HG03045 (cell line): ENCODE results near the gene ACD.
"Not testable (repeated sequence)": the region's sequence is repeated elsewhere in the genome, so short reads cannot be mapped to it uniquely, and the experiment has no call there.

ENCODE experiments used
- ATAC-seq: cut with Tn5 transposase; IDR thresholded peaks from one replicate; pipeline ENCODE4 v1.9.1; 2021; ENCODE audit warnings: mild to moderate bottlenecking, moderate library complexity; ENCODE audit not compliant: unreplicated experiment

Gene ACD

DNA sequence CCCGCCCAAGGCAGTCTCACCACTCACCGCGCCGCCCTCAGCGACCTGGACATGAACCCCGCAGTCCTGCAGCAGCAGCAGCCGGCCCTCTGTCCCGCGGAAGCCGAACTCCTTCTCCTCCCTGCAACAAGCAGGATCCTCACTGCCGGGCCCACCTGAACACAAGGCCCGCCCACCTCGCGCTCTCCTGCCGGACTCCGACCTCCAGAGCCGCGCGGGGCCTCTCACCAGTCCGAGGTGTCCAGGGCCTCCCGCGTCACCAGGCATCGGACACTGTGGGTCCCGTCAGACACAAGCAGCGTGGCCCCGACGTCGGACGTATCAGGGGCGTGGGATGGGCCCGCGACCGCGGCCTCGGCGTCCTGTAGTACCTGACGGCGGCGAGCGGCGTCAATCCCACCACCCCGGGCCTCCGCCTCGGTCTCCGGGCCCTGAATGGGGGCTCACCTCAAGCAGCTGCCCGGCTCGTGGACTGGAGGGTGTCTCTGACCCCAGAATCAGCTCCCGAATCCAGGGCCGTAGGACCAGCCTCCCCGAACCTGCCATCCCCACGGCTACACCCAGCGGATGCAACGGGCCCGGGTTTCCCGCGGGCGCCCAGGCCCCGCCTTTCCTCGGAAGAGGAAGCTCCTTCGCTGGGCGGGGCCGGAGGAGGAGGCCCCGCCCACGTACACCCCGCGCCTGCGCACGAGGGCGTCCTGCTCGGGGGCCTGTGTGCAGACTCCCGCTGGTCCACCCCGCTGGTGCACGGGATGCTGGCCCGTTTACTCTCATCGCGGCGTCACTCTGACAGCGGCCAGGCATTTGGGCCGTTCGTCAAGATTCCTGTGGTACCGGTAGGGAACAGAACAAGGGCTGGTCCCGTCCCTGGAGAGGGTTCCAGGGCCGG, at the start of gene ACD:
Gene ACD, minus strand, starts transcription at position 586 of the 889 bp plus-strand sequence. Its CDS starts 40 bp downstream, at position 546.
- ATAC-seq, result peak; percentile 57

DNA sequence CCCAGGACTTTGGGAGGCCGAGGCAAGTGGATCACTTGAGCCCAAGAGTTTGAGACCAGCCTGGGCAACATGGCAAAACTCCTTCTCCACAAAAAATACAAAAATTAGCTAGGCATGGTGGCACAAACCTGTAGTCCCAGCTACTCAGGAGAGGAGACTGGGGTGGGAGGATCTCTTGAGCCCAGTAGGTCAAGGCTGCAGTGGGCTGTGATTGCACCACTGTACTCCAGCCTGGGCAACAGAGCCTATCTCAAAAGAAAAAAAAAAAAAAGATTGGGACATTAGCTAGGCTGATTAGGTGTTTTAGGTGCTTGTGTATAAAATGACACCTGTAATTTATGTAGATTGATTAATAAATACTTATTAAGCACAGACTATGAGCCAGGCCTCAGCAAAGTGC, 49.0 kb upstream of the ACD start:
- no peak for ATAC-seq

DNA sequence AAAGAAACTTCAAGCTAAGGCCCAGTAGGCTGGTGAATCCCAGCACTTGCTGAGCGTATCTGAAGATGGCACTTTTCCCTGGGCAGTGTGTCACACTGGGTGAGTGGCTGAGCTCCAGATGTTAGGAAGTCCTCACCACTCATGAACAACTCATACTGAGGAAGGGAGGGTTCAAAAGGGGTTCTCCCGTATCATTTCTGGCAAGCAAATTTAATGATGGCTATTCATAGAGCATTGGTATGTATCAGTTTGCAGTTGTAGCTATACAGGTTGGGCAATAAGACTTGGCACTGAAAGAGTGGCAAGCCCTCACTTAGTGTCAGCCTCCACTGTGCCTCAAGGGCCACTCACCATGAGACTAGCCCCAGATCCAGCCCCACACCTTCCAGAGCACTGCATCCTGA, 48.3 kb upstream of the ACD start:
- no peak for ATAC-seq

- ATAC-seq, result no peak
These were observed 47.7 kb upstream of the ACD start for GRCh38 chr16:67707790-67708189.

DNA sequence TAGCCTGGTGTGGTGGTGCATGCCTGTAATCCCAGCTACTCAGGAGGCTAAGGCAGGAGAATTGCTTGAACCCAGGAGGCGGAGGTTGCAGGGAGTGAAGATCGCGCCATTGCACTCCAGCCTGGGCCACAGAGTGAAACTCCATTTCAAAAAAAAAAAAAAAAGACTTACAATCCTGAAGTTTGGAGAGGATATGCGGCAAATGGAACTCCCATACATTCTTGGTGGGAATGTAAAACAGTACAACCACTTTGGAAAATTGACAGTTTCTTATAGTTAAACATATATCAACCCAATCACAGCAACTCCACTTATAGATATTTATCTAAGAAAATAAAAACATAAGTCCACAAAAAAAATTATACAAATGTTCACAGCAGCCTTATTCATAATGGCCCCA, 47.1 kb upstream of the ACD start:
- no peak for ATAC-seq

- no peak for ATAC-seq
These were observed 44.0 kb upstream of the ACD start for GRCh38 chr16:67704110-67704509.

- no peak for ATAC-seq
These were observed 43.6 kb upstream of the ACD start for GRCh38 chr16:67703626-67704025.

- no peak for ATAC-seq
These were observed 42.1 kb upstream of the ACD start for GRCh38 chr16:67702130-67702529.

DNA sequence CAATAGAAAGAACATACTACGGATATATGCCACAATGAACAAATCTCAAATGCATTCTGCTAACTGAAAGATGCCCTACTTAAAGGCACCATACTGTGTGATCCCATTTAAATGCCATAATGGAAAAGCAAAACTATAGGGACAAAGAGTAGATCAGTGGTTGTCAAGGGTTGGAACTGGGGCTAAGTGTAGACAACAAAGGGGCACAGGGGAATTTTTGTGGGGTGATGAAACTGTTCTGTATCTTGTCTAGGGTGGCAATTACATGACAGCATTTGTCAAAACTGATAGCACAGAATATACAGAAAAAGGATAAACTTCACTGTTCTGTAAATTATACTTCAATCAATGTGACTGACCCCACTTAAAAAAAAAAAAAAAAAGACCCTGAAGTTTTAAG, 41.4 kb upstream of the ACD start:
- ATAC-seq, result no peak

- no peak for ATAC-seq
These were observed 39.2 kb upstream of the ACD start for GRCh38 chr16:67699265-67699664.

DNA sequence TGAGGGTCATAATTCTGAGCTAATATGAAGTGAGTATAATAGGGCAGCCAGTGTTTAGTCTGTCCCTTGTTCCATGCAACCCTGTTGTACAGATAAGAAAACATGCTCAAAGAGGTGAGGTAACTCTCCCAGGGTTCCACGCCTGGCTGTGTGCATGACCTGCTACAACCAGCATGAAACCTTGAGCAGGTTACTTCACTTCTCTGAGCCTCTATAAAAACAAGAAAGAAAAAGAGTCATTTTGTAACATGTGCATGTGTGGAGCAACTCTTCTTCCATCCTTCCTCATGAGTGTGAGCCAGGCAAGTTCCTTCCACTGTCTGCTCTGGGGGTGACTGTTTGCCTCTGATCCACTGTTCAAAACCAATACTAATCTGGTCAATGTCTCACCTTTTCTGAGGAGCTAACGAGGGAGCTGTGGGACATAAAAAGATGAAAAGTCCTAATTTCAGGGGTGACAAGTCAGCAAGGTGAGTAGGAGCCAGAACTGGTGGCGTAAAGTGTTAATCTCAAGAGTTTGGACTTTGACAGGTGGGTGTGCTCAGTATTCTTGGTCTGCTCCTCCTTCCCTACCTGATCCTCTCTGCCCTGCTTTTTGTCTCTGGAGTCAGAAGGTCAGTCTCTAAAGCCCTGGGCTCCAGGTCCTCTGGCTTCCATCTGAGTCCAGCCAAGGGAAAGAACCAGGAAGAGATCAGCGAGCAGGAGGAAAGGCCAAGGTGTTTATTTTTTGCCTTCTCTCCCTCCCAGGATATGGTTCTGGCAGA, 37.5 kb upstream of the ACD start:
- no peak for ATAC-seq

GRCh38 chr16:67694611-67695010, 34.6 kb upstream of the ACD start:
- no peak for ATAC-seq

GRCh38 chr16:67693517-67694285, 33.6 kb upstream of the ACD start:
- ATAC-seq, result not testable (repeated sequence)

- no peak for ATAC-seq
These were observed 25.5 kb upstream of the ACD start for GRCh38 chr16:67685388-67686112.

DNA sequence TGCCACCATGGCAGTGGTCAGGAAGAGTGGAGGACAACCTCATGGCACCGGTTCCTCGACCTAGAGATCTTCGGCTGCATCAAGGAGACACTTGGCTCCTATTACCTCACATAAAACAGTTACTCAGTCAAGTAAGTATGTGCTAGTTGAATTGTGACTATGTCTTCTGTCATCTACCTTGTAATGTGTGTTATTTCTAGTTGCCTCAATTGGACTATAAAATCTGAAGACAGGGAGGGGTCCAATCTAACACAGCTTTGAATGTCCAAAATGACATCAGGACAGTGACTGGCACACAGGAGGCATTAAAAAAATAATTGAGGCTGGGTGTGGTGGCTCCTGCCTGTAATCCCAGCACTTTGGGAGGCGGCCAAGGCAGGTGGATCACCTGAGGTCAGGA, 23.7 kb upstream of the ACD start:
- no peak for ATAC-seq

DNA sequence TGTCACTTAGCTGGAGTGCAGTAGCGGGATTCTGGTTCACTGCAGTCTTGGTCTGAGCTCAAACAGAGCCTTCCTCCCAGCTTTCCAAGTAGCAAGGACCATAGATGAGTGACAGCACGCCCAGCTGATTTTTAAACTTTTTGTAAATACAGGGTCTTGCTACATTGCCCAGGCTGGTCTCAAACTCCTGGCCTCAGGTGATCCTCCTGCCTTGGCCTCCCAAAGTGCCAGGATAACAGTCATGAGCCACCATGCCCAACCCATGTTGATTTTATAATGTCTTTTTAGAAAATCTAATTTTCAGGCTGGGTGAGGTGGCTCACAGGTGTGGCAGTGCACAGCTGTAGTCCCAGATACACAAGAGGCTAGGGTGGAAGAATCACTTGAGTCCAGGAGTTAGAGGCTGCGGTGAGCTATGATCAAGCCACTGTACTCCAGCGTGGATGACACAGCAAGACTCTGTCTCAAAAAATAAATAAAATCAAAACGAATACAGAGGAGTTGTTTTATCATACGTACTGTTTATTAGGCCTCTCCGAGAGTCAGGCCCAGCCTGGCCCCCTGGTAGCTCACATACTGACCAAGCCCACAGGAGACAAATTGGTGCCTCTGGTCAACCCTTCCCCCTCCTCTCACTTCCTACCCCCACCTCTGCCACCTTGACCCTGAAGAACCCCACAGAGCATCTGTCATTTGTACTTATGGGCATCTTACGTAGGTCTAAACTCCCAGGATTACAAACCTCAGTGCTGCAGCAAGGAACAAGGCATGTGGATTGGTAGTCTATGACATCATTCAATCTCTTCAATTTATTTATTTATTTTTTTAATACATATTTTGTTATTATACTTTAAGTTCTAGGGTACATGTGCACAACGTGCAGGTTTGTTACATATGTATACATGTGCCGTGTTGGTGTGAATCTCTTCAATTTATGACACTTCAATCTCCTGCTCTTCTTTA, 20.2 kb upstream of the ACD start:
- ATAC-seq, result no peak

- ATAC-seq, result no peak
These were observed 18.4 kb upstream of the ACD start for GRCh38 chr16:67678354-67679023.

- no peak for ATAC-seq
These were observed 17.7 kb upstream of the ACD start for GRCh38 chr16:67677712-67678111.

DNA sequence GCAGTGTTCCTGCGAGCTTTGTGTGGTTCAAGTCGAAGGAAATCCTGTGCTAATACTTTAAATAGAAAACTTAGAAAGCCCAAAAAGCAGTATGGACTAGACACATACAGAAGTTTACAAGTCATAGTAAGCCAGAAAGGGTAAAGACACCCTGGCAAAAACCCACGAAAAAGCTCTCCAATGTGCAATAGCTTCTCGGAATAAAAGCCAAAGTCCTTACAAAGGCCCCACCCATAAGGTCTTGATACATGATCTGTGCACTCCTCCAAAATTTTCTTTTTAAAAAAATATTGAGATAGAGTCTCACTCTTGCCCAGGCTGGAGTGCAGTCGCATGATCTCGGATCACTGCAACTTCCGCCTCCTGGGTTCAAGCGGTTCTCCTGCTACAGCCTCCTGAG, 16.9 kb upstream of the ACD start:
- ATAC-seq, result no peak
